H9 (cell line): Measurements from ENCODE around the gene AHSP. TPM values are rescaled to one million over a fixed set of nuclear protein-coding genes. Genes with fewer than 3 reads are reported as not detected.

Experiments used
- DNase-seq: peaks from one replicate; pipeline ENCODE4 v3.0.0-alpha.2; 2017
- H2AFZ ChIP-seq: one replicate; pipeline ENCODE4 v1.6.1; 2013; ENCODE audit warnings: mild to moderate bottlenecking, low read length, control low read depth, moderate library complexity
- H2AK5ac ChIP-seq: 2 replicates; pipeline ENCODE4 v1.6.1; 2013; ENCODE audit warnings: low read length, control low read depth, mixed read lengths; ENCODE audit not compliant: insufficient read length
- H2BK120ac ChIP-seq: one replicate; pipeline ENCODE4 v1.6.1; 2013; ENCODE audit warnings: low read depth, mild to moderate bottlenecking, low read length, control low read depth, inconsistent platforms; ENCODE audit not compliant: poor library complexity, severe bottlenecking
- H2BK12ac ChIP-seq: 2 replicates; pipeline ENCODE4 v1.6.1; 2013; ENCODE audit warnings: low read length, control low read depth, mixed read lengths, low read depth; ENCODE audit not compliant: insufficient read length
- H2BK15ac ChIP-seq: 2 replicates; pipeline ENCODE4 v1.6.1; 2013; ENCODE audit warnings: low read depth, low read length, control low read depth
- H2BK20ac ChIP-seq: one replicate; pipeline ENCODE4 v1.6.1; 2013; ENCODE audit warnings: low read depth, mild to moderate bottlenecking, low read length, control low read depth, inconsistent platforms; ENCODE audit not compliant: poor library complexity, severe bottlenecking
- H2BK5ac ChIP-seq: 2 replicates; pipeline ENCODE4 v1.6.1; 2013; ENCODE audit warnings: low read length, control low read depth, mixed read lengths; ENCODE audit not compliant: insufficient read length
- H3K14ac ChIP-seq: 2 replicates; pipeline ENCODE4 v1.6.1; 2013; ENCODE audit warnings: low read length, control low read depth; ENCODE audit not compliant: insufficient read depth
- H3K18ac ChIP-seq: 2 replicates; pipeline ENCODE4 v1.6.1; 2013; ENCODE audit warnings: low read depth, mild to moderate bottlenecking, mixed read lengths, low read length, control low read depth; ENCODE audit not compliant: insufficient read length
- H3K23ac ChIP-seq: 2 replicates; pipeline ENCODE4 v1.6.1; 2013; ENCODE audit warnings: low read length, control low read depth, mixed read lengths, low read depth; ENCODE audit not compliant: insufficient read length
- H3K23me2 ChIP-seq: 2 replicates; pipeline ENCODE4 v1.6.1; 2013; ENCODE audit warnings: low read depth, mild to moderate bottlenecking, mixed read lengths, low read length, control low read depth; ENCODE audit not compliant: insufficient read length, poor library complexity, severe bottlenecking
- H3K27ac ChIP-seq: 2 replicates; pipeline ENCODE4 v1.5.1; 2013; ENCODE audit warnings: low read length, control low read depth, mixed read lengths, low read depth; ENCODE audit not compliant: insufficient read length
- H3K27me3 ChIP-seq: 2 replicates; pipeline ENCODE4 v1.6.1; 2013; ENCODE audit warnings: low read length, control low read depth, inconsistent platforms; ENCODE audit not compliant: insufficient read depth
- H3K4ac ChIP-seq: 2 replicates; pipeline ENCODE4 v1.6.1; 2013; ENCODE audit warnings: low read depth, mild to moderate bottlenecking, control low read depth, inconsistent platforms, low read length, moderate library complexity
- H3K4me1 ChIP-seq: 2 replicates; pipeline ENCODE4 v1.6.1; 2013; ENCODE audit warnings: low read length, control low read depth, inconsistent platforms; ENCODE audit not compliant: insufficient read depth
- H3K4me2 ChIP-seq: 2 replicates; pipeline ENCODE4 v1.6.1; 2013; ENCODE audit warnings: low read length, control low read depth, mixed read lengths; ENCODE audit not compliant: insufficient read length, insufficient read depth
- H3K56ac ChIP-seq: 2 replicates; pipeline ENCODE4 v1.6.1; 2013; ENCODE audit warnings: low read depth, mild to moderate bottlenecking, mixed read lengths, low read length, control low read depth; ENCODE audit not compliant: insufficient read length
- H3K79me1 ChIP-seq: 2 replicates; pipeline ENCODE4 v1.6.1; 2013; ENCODE audit warnings: low read depth, mild to moderate bottlenecking, moderate library complexity, low read length, control low read depth, inconsistent platforms; ENCODE audit not compliant: insufficient read depth, poor library complexity, severe bottlenecking
- H3K79me2 ChIP-seq: 2 replicates; pipeline ENCODE4 v1.6.1; 2013; ENCODE audit warnings: low read length, control low read depth, inconsistent platforms; ENCODE audit not compliant: insufficient read depth
- H3K9ac ChIP-seq: 2 replicates; pipeline ENCODE4 v1.6.1; 2013; ENCODE audit warnings: low read length, control low read depth, mixed read lengths; ENCODE audit not compliant: insufficient read length; ENCODE audit errors: extremely low read depth
- H3K9me3 ChIP-seq: one replicate; pipeline ENCODE4 v1.6.1; 2013; ENCODE audit warnings: low read depth, low read length, inconsistent platforms; ENCODE audit not compliant: control insufficient read depth
- H3T11ph ChIP-seq: one replicate; pipeline ENCODE4 v1.6.1; 2013; ENCODE audit warnings: mild to moderate bottlenecking, low read length, control low read depth, inconsistent platforms
- H4K20me1 ChIP-seq: one replicate; pipeline ENCODE4 v1.6.1; 2013; ENCODE audit not compliant: control insufficient read depth, insufficient read length, insufficient read depth
- H4K5ac ChIP-seq: 2 replicates; pipeline ENCODE4 v1.6.1; 2013; ENCODE audit warnings: low read depth, mild to moderate bottlenecking, mixed read lengths, low read length, control low read depth; ENCODE audit not compliant: insufficient read length
- H4K8ac ChIP-seq: replicated peaks from 2 replicates; pipeline ENCODE4 v1.6.1; 2013; ENCODE audit warnings: low read length, control low read depth, mixed read lengths, low read depth; ENCODE audit not compliant: insufficient read length
- H4K91ac ChIP-seq: 2 replicates; pipeline ENCODE4 v1.6.1; 2013; ENCODE audit warnings: low read depth, mild to moderate bottlenecking, moderate library complexity, mixed read lengths, low read length, control low read depth; ENCODE audit not compliant: insufficient read length
- H3K27ac Mint-ChIP-seq, 3 experiments: 2 replicates in 2 of 3; 3 replicates in 1 of 3; pipeline ENCODE4 v1.8.0; 2020 to 2021; ENCODE audit warnings: mixed read lengths in 3 of 3, mild to moderate bottlenecking in 1 of 3, moderate library complexity in 1 of 3
- H3K27me3 Mint-ChIP-seq: 2 replicates; pipeline ENCODE4 v1.8.0; 2021; ENCODE audit warnings: low read depth, mild to moderate bottlenecking, moderate library complexity, mixed read lengths
- H3K36me3 Mint-ChIP-seq, 3 experiments: 2 replicates in 2 of 3; 3 replicates in 1 of 3; pipeline ENCODE4 v1.8.0; 2020 to 2021; ENCODE audit warnings: low read depth in 3 of 3, mixed read lengths in 3 of 3; ENCODE audit not compliant: insufficient read depth in 1 of 3
- H3K4me1 Mint-ChIP-seq, 2 experiments: 2 replicates each; pipeline ENCODE4 v1.8.0; 2020; ENCODE audit warnings: mixed read lengths in 2 of 2
- H3K4me3 Mint-ChIP-seq, 2 experiments: 2 replicates in 1 of 2; 3 replicates in 1 of 2; pipeline ENCODE4 v1.8.0; 2020 to 2021; ENCODE audit warnings: mild to moderate bottlenecking in 2 of 2, mixed read lengths in 2 of 2, moderate library complexity in 1 of 2
- H3K9me3 Mint-ChIP-seq, 2 experiments: 2 replicates in 1 of 2; 3 replicates in 1 of 2; pipeline ENCODE4 v1.8.0; 2020; ENCODE audit warnings: mild to moderate bottlenecking in 2 of 2, mixed read lengths in 2 of 2, moderate library complexity in 1 of 2
- CTCF ChIP-seq: fragments of 200-600 bp; sonication (generic); conservative IDR thresholded peaks from 3 replicates; pipeline ENCODE4 v1.8.0; 2021; ENCODE audit warnings: antibody characterized with exemption, mild to moderate bottlenecking
- WGBS: extraction: QIAGEN DNeasy Blood & Tissue Kit; methylation state at CpG from one replicate; pipeline ENCODE4 v1.1.7; 2013; ENCODE audit warnings: missing lambda C conversion rate, low lambda C conversion rate, mixed read lengths; ENCODE audit not compliant: insufficient read length; ENCODE audit errors: extremely low coverage; 5-methylcytosine and 5-hydroxymethylcytosine counted together
- total RNA-seq: library from RNA; stranded (reverse); gene quantifications from 2 replicates; pipeline ENCODE4 v1.2.1, GENCODE V29; 2021

The AHSP gene
- total RNA-seq, 1 experiment from 2014 or later, result not detected

GRCh38 chr16:31517800-31518402 lies 9.8 kb upstream of the AHSP start:
- H3K9ac ChIP-seq, result no peak overlapping the region
- peaks cover 15 to 19% of the 10 kb centered on the region in 2 experiments for H3K9me3 Mint-ChIP-seq
- H3K56ac ChIP-seq, result no peak overlapping the region
- peaks cover 4 to 5% (median 4%) of the 10 kb centered on the region in 3 experiments; a peak in 5 of 7 replicates for H3K36me3 Mint-ChIP-seq
- H4K8ac ChIP-seq, result no peak overlapping the region
- no peaks in the 10 kb centered on the region; the same call in 1 of the 2 replicates for H3K4me1 ChIP-seq
- H3K9me3 ChIP-seq, result no peaks in the 10 kb centered on the region
- DNase-seq, result no peak
- H3K27ac ChIP-seq, result no peak overlapping the region
- no peaks in the 10 kb centered on the region for H3K27me3 ChIP-seq
- H3K79me1 ChIP-seq, result no peaks in the 10 kb centered on the region
- WGBS, result no CpG with 5 or more reads among the region's 4 CpGs
- peaks cover 20 to 28% of the 10 kb centered on the region in 2 experiments for H3K4me1 Mint-ChIP-seq
- no peak overlapping the region for H3K23ac ChIP-seq
- H3K4ac ChIP-seq, result no peak overlapping the region
- H2BK20ac ChIP-seq, result no peak overlapping the region
- H3T11ph ChIP-seq, result no peak overlapping the region
- no peaks in the 10 kb centered on the region for H4K20me1 ChIP-seq
- H2BK12ac ChIP-seq, result no peak overlapping the region
- H4K5ac ChIP-seq, result no peak overlapping the region
- peaks cover 1% of the 10 kb centered on the region for H3K27me3 Mint-ChIP-seq
- no peak overlapping the region for H2AK5ac ChIP-seq
- no peaks in the 10 kb centered on the region for H3K23me2 ChIP-seq
- 0 out of 5 replicates have a peak overlapping the region, but pooled peaks of 1 of the 2 experiments have one; percentile 24 for H3K4me3 Mint-ChIP-seq
- H2BK15ac ChIP-seq, result no peak overlapping the region
- no peak overlapping the region for H3K14ac ChIP-seq
- no peaks in the 10 kb centered on the region for H3K79me2 ChIP-seq
- H4K91ac ChIP-seq, result no peak overlapping the region
- TF ChIP-seq CTCF, result no peak
- no peak overlapping the region for H2BK5ac ChIP-seq
- H3K4me2 ChIP-seq, result no peak overlapping the region
- H3K18ac ChIP-seq, result no peak overlapping the region
- H2BK120ac ChIP-seq, result no peak overlapping the region
- H3K27ac Mint-ChIP-seq, result peak overlapping the region in 2 of 3 experiments; percentile 55 to 88; a peak in 3 of 7 replicates
- no peak overlapping the region for H2AFZ ChIP-seq
